ENCODE measurements around the gene PLD6. TPM values are rescaled to one million over a fixed set of nuclear protein-coding genes. Genes with fewer than 3 reads are reported as not detected.

Gene PLD6
- total and polyA plus RNA-seq, 10 of the 15 experiments (the other 5 are each of a cell fraction or from before 2014, with no cell fraction given): 4.7 to 21.4 (median 12.0) TPM

GRCh38 chr17:17243163-17243562 lies 37.0 kb upstream of the PLD6 start:
- CTCF ChIA-PET: no interaction called here
- RAD21 ChIA-PET (ENCODE audit: unreplicated experiment): no interaction called here
- Histone ChIP-seq H3K27me3 (replicated peaks in 1 of 2; ENCODE audit: control insufficient read depth in 2 of 2, insufficient read depth in 2 of 2, low read length in 1 of 2) (no peaks in the 10 kb centered on the region), H3K9me3 (replicated peaks; ENCODE audit: control insufficient read depth, insufficient read depth, low read length) (no peaks in the 10 kb centered on the region), H3K79me2 (ENCODE audit: control insufficient read depth, insufficient read depth, low read length) (no peaks in the 10 kb centered on the region), H4K20me1 (ENCODE audit: control insufficient read depth, insufficient read depth) (no peaks in the 10 kb centered on the region), H3K9ac (ENCODE audit: control insufficient read depth, insufficient read depth, low read length) (no peak overlapping the region), H3K27ac (ENCODE audit: control insufficient read depth, insufficient read depth) (no peak overlapping the region), H2AFZ (ENCODE audit: control insufficient read depth, low read depth, low read length) (no peak overlapping the region), H3K36me3 (ENCODE audit: control insufficient read depth in 2 of 2, insufficient read depth in 2 of 2, low read length in 1 of 2) (peaks cover 0 to 5% of the 10 kb centered on the region in 2 experiments; a peak in 3 of 4 replicates), H3K4me1 (ENCODE audit: control insufficient read depth, insufficient read depth, low read length) (no peaks in the 10 kb centered on the region), H3K4me2 (ENCODE audit: control insufficient read depth, insufficient read depth) (no peak overlapping the region), H3K4me3 (no peak overlapping the region)
- SMC1A ChIA-PET (ENCODE audit: uncharacterized antibody, unreplicated experiment): interaction anchor here (1.7 kb wide), 1 partner anchor 26 kb away, joined by 4 read pairs; no protein-coding TSS in a partner anchor
- ATAC-seq (no peak), FAIRE-seq (no peak), DNase-seq (ENCODE audit: low read depth, low spot score) (no peak)
- in situ Hi-C loops (cut with MboI): no loop called here
- TF ChIP-seq BRCA1 (IDR thresholded peaks at IDR 0.05; ENCODE audit: low read depth, low read length) (no peak), POU2F2 (IDR thresholded peaks at IDR 0.05; ENCODE audit: borderline replicate concordance, low read depth, low read length) (no peak)
- intact Hi-C loops (cut with micrococcal nuclease; ENCODE audit: unreplicated experiment): no loop called here
- POLR2A ChIA-PET: no interaction called here
- 94% methylated on average over 6 of the region's 6 CpGs for WGBS (ENCODE audit: insufficient coverage, insufficient replicate concordance, low lambda C conversion rate, missing lambda C conversion rate)
- no TSS peak for BruUV-seq (replicated peaks)

GRCh38 chr17:17242246-17242645 lies 36.1 kb upstream of the PLD6 start:
- BruUV-seq (replicated peaks): no TSS peak
- H3K79me2 ChIP-seq (ENCODE audit: control insufficient read depth, insufficient read depth, low read length): peaks cover under 1% of the 10 kb centered on the region; the same call in 1 of the 2 replicates
- H3K9me3 ChIP-seq (replicated peaks; ENCODE audit: control insufficient read depth, insufficient read depth, low read length): no peaks in the 10 kb centered on the region
- H3K4me2 ChIP-seq (ENCODE audit: control insufficient read depth, insufficient read depth): no peak overlapping the region
- H3K9ac ChIP-seq (ENCODE audit: control insufficient read depth, insufficient read depth, low read length): no peak overlapping the region
- intact Hi-C loops (cut with micrococcal nuclease; ENCODE audit: unreplicated experiment) (no loop called here), in situ Hi-C loops (cut with MboI) (no loop called here)
- no peak overlapping the region for H3K4me3 ChIP-seq
- ChIA-PET CTCF (interaction anchor here (0.6 kb wide), 1 partner anchor 28 kb away, joined by 3 read pairs; no protein-coding TSS in a partner anchor), SMC1A (ENCODE audit: uncharacterized antibody, unreplicated experiment) (interaction anchor here (1.7 kb wide), 1 partner anchor 27 kb away, joined by 4 read pairs; no protein-coding TSS in a partner anchor), POLR2A (no interaction called here), RAD21 (ENCODE audit: unreplicated experiment) (no interaction called here)
- 73% methylated on average over 7 of the region's 7 CpGs for WGBS (ENCODE audit: insufficient coverage, insufficient replicate concordance, low lambda C conversion rate, missing lambda C conversion rate)
- no peaks in the 10 kb centered on the region for H4K20me1 ChIP-seq (ENCODE audit: control insufficient read depth, insufficient read depth)
- FAIRE-seq (no peak), ATAC-seq (no peak), DNase-seq (ENCODE audit: low read depth, low spot score) (no peak)
- H2AFZ ChIP-seq (ENCODE audit: control insufficient read depth, low read depth, low read length): no peak overlapping the region
- no peaks in the 10 kb centered on the region for H3K27me3 ChIP-seq (replicated peaks in 1 of 2; ENCODE audit: control insufficient read depth in 2 of 2, insufficient read depth in 2 of 2, low read length in 1 of 2)
- no peak overlapping the region for H3K27ac ChIP-seq (ENCODE audit: control insufficient read depth, insufficient read depth)
- no peaks in the 10 kb centered on the region for H3K4me1 ChIP-seq (ENCODE audit: control insufficient read depth, insufficient read depth, low read length)
- peaks cover 0 to 5% of the 10 kb centered on the region in 2 experiments; a peak in 2 of 4 replicates for H3K36me3 ChIP-seq (ENCODE audit: control insufficient read depth in 2 of 2, insufficient read depth in 2 of 2, low read length in 1 of 2)
- TF ChIP-seq TCF3 (IDR thresholded peaks at IDR 0.05; ENCODE audit: borderline replicate concordance, insufficient read depth, low read depth, low read length) (no peak), CHD4 (IDR thresholded peaks at IDR 0.05) (no peak), GABPA (IDR thresholded peaks at IDR 0.05; ENCODE audit: low read depth) (no peak), NR2F1 (conservative IDR thresholded peaks at IDR 0.05) (no peak), MYC (IDR thresholded peaks at IDR 0.05; ENCODE audit: insufficient read depth, insufficient read length, insufficient replicate concordance, low read length, severe bottlenecking) (no peak), PBX3 (IDR thresholded peaks at IDR 0.05; ENCODE audit: insufficient replicate concordance, low read depth, low read length) (no peak), BCL3 (IDR thresholded peaks at IDR 0.05; ENCODE audit: borderline replicate concordance, insufficient read depth, low read depth, low read length, poor library complexity, severe bottlenecking) (no peak), NBN (IDR thresholded peaks at IDR 0.05) (no peak), HSF1 (IDR thresholded peaks at IDR 0.05; ENCODE audit: low read depth, low read length) (no peak), SMARCA5 (IDR thresholded peaks at IDR 0.05) (no peak)

Measured in GM12878 (cell line).